Natural killer cell (primary cell): ENCODE data around the gene DUSP10. TPM values are rescaled to one million over a fixed set of nuclear protein-coding genes. Genes with fewer than 3 reads are reported as not detected.

Source experiments
- ATAC-seq, 3 donors: fragments of 150-1000 bp in 2 of 3; fragments of 200-7000 bp in 1 of 3; cut with Tn5 transposase; 1 replicate in 1 of 3; 2 replicates in 2 of 3; pipeline ENCODE4 v1.10.0; 2021; ENCODE audit warnings: mild to moderate bottlenecking in 2 of 3, moderate library complexity in 2 of 3
- DNase-seq, 2 donors: peaks; one replicate each; pipeline versions ENCODE4 v3.0.0 to v3.0.0-alpha.2; 2013 to 2021; ENCODE audit warnings: mixed read lengths in 1 of 2
- H3K27ac ChIP-seq: one replicate; pipeline ENCODE4 v1.5.1; 2013; ENCODE audit warnings: mild to moderate bottlenecking, low read length
- H3K27me3 ChIP-seq: one replicate; pipeline ENCODE4 v1.6.1; 2013; ENCODE audit warnings: low read length; ENCODE audit not compliant: control insufficient read depth, insufficient read depth
- H3K36me3 ChIP-seq: one replicate; pipeline ENCODE4 v1.6.1; 2013; ENCODE audit warnings: low read length; ENCODE audit not compliant: control insufficient read depth, insufficient read depth
- H3K4me1 ChIP-seq: one replicate; pipeline ENCODE4 v1.6.1; 2013; ENCODE audit warnings: low read length; ENCODE audit not compliant: control insufficient read depth, insufficient read depth
- H3K4me3 ChIP-seq: one replicate; pipeline ENCODE4 v1.5.1; 2013; ENCODE audit warnings: low read length
- H3K9me3 ChIP-seq: one replicate; pipeline ENCODE4 v1.6.1; 2013; ENCODE audit warnings: low read length; ENCODE audit not compliant: control insufficient read depth, insufficient read depth
- H3K27ac Mint-ChIP-seq, 2 donors: one replicate each; pipeline ENCODE4 v1.8.0; 2022; ENCODE audit warnings: mild to moderate bottlenecking in 2 of 2, mixed read lengths in 2 of 2, moderate library complexity in 1 of 2
- H3K27me3 Mint-ChIP-seq, 2 donors: one replicate each; pipeline ENCODE4 v1.8.0; 2022; ENCODE audit warnings: low read depth in 2 of 2, mixed read lengths in 2 of 2
- H3K36me3 Mint-ChIP-seq: one replicate; pipeline ENCODE4 v1.8.0; 2022; ENCODE audit warnings: mixed read lengths
- H3K4me1 Mint-ChIP-seq, 2 donors: one replicate each; pipeline ENCODE4 v1.8.0; 2022; ENCODE audit warnings: mixed read lengths in 2 of 2
- H3K4me3 Mint-ChIP-seq: one replicate; pipeline ENCODE4 v1.8.0; 2022; ENCODE audit warnings: mild to moderate bottlenecking, moderate library complexity, mixed read lengths
- H3K9me3 Mint-ChIP-seq, 2 donors: one replicate each; pipeline ENCODE4 v1.8.0; 2022; ENCODE audit warnings: mixed read lengths in 2 of 2
- WGBS: methylation state at CpG from one replicate; pipeline ENCODE4 v1.1.7; 2013; ENCODE audit warnings: missing lambda C conversion rate; ENCODE audit not compliant: insufficient coverage; 5-methylcytosine and 5-hydroxymethylcytosine counted together
- intact Hi-C: fragments of 100-400 bp; cut with micrococcal nuclease; formaldehyde crosslinking; loops from one replicate; pipeline ENCODE4 v1.14.2; 2022
- total RNA-seq, 4 donors: library from RNA; stranded (reverse); fragments of 120-200 nt in 1 of 4; gene quantifications; one replicate each; pipeline versions ENCODE4 v1.2.3 to v1.2.4, GENCODE V29; 2013 to 2022
- TF ChIP-seq, protein P1 (sequence below): fragments of 200-600 bp; IDR thresholded peaks from one replicate; pipeline ENCODE4 v1.8.0; 2022; ENCODE audit warnings: antibody characterized with exemption

The DUSP10 gene
- total RNA-seq, 3 donors from 2014 or later (not counting 1 experiment from before 2014, with no cell fraction given), result 109 to 231 (median 210) TPM

DNA sequence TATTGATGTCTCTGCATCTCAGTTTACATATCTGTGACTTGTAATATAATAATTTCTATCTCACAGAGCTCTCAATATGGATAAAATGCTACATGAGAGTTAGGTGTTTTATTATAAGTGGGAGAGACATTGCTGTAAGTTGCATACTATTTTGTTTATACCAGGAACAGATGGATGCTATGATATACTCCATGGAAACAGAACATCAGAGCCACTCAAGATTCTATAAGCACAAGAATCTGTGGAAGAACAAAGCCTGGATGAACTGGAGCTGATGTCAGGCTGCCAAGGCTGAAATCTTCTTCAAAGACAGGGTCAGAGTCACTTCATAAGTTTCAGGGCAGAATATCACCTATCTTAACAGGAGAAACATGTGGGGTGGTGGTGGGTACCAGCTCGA, 30.2 kb downstream of the DUSP10 start:
- Mint-ChIP-seq H3K27ac (peak overlapping the region; percentile 91 to 99), H3K9me3 (no peaks in the 10 kb centered on the region), H3K27me3 (no peaks in the 10 kb centered on the region), H3K36me3 (no peaks in the 10 kb centered on the region), H3K4me1 (peaks cover 94 to 98% of the 10 kb centered on the region in 2 donors), H3K4me3 (peak overlapping the region; percentile 45)
- H3K27me3 ChIP-seq, result no peaks in the 10 kb centered on the region
- H3K36me3 ChIP-seq, result no peaks in the 10 kb centered on the region
- intact Hi-C loops, result loop anchor here (1.0 kb wide), 3 partner anchors 31 to 250 kb away; partner anchors contain the start of gene DUSP10
- no peaks in the 10 kb centered on the region for H3K9me3 ChIP-seq
- DNase-seq (peak in 1 of 2 donors; percentile 29), ATAC-seq (no peak)
- TF ChIP-seq, protein P1, sequence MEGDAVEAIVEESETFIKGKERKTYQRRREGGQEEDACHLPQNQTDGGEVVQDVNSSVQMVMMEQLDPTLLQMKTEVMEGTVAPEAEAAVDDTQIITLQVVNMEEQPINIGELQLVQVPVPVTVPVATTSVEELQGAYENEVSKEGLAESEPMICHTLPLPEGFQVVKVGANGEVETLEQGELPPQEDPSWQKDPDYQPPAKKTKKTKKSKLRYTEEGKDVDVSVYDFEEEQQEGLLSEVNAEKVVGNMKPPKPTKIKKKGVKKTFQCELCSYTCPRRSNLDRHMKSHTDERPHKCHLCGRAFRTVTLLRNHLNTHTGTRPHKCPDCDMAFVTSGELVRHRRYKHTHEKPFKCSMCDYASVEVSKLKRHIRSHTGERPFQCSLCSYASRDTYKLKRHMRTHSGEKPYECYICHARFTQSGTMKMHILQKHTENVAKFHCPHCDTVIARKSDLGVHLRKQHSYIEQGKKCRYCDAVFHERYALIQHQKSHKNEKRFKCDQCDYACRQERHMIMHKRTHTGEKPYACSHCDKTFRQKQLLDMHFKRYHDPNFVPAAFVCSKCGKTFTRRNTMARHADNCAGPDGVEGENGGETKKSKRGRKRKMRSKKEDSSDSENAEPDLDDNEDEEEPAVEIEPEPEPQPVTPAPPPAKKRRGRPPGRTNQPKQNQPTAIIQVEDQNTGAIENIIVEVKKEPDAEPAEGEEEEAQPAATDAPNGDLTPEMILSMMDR, result no peak
- H3K4me1 ChIP-seq, result peaks cover 65% of the 10 kb centered on the region
- no peak overlapping the region for H3K4me3 ChIP-seq
- peak overlapping the region; percentile 94 for H3K27ac ChIP-seq
- WGBS, result no CpG with 5 or more reads among the region's 1 CpG

DNA sequence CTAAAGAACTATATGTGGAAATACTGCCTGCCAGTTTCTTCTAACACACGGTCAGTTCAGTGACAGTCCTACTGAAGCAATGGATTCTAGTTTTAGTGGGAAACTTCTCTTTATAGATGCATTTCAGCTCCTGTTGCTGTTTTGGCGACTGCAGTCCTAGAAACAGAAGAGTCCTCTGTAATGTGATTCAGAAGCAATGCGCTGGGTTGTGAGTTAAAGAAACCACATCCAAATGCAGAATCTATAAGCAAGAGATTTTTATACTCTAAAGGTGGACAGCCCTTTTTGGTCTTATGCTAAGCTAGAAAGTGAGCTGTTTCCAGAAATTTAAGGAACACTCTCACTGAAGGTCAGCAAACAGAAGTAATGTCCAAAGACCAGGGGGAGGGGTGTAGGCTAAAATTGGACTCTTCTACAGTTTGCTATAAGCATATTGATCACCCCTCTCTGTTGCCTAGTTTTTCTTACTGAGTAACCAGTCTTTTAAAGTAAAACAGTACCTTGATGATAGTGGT, 30.8 kb downstream of the DUSP10 start:
- no peaks in the 10 kb centered on the region for H3K27me3 Mint-ChIP-seq
- H3K36me3 Mint-ChIP-seq, result no peaks in the 10 kb centered on the region
- 34% methylated on average over 3 of the region's 3 CpGs for WGBS
- H3K27ac ChIP-seq, result peak overlapping the region; percentile 94
- no peaks in the 10 kb centered on the region for H3K9me3 Mint-ChIP-seq
- peaks cover 65% of the 10 kb centered on the region for H3K4me1 ChIP-seq
- TF ChIP-seq, protein P1, result no peak
- peaks cover 92 to 96% of the 10 kb centered on the region in 2 donors for H3K4me1 Mint-ChIP-seq
- no peaks in the 10 kb centered on the region for H3K9me3 ChIP-seq
- peak overlapping the region; percentile 91 to 99 for H3K27ac Mint-ChIP-seq
- intact Hi-C loops, result no loop called here
- no peaks in the 10 kb centered on the region for H3K27me3 ChIP-seq
- no peak overlapping the region for H3K4me3 ChIP-seq
- H3K36me3 ChIP-seq, result peaks cover under 1% of the 10 kb centered on the region
- H3K4me3 Mint-ChIP-seq, result peak overlapping the region; percentile 45
- ATAC-seq, result peak in 1 of 3 donors; percentile 8
- peak in 1 of 2 donors; percentile 38 for DNase-seq

DNA sequence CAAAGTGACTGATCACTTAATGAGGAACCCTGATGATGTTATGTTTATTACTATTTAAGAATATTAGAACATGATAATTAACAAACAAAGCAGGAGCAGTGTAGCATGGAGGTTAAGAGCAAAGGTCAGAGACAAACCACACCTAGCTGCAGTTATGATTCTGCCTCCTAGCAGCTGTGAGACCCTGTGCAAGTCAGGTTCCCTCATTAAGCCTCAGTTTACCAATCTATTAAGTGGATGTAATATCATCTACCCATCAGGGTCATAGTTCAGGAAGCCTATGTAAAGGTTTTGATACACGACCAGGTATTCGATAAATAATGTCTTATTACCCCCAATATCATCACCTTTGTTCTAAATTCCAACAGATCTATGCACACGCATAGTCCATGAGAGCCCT, 32.0 kb downstream of the DUSP10 start:
- TF ChIP-seq, protein P1, result no peak
- Histone ChIP-seq H3K36me3 (peaks cover 10% of the 10 kb centered on the region), H3K27me3 (no peaks in the 10 kb centered on the region), H3K27ac (peak overlapping the region; percentile 83), H3K9me3 (no peaks in the 10 kb centered on the region), H3K4me1 (peaks cover 63% of the 10 kb centered on the region), H3K4me3 (no peak overlapping the region)
- peaks cover 89 to 92% of the 10 kb centered on the region in 2 donors for H3K4me1 Mint-ChIP-seq
- no peaks in the 10 kb centered on the region for H3K9me3 Mint-ChIP-seq
- no peaks in the 10 kb centered on the region for H3K27me3 Mint-ChIP-seq
- ATAC-seq (no peak), DNase-seq (no peak)
- peak overlapping the region; percentile 25 for H3K4me3 Mint-ChIP-seq
- peak overlapping the region; percentile 91 to 99 for H3K27ac Mint-ChIP-seq
- H3K36me3 Mint-ChIP-seq, result no peaks in the 10 kb centered on the region
- WGBS, result 76% methylated on average over 3 of the region's 3 CpGs
- intact Hi-C loops, result no loop called here

DNA sequence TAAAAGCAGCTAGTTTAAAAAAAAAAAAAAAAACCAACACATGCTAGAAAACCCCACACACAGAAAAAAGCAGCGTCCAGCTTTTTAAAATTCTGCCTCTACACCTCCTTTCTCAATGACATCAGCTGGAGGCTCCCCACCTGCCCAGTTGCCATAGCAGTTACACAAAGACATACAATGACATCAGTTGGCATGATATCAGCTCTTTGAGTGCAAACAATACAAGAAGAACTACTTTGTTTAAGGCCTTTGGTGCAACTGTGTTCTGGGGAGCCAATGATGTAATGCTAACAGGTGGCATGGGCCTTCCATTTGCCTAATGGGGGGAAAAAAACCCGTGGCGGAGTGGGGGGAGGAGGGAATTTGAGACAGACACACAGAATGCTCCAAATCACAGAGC, 32.9 kb downstream of the DUSP10 start:
- no peaks in the 10 kb centered on the region for H3K27me3 ChIP-seq
- H3K36me3 Mint-ChIP-seq, result no peaks in the 10 kb centered on the region
- intact Hi-C loops, result loop anchor here (1.0 kb wide), 6 partner anchors 33 to 188 kb away; partner anchors contain the start of gene DUSP10
- peak overlapping the region; percentile 62 for H3K4me3 Mint-ChIP-seq
- whole genome bisulfite sequencing, result 45% methylated on average over 3 of the region's 3 CpGs
- H3K4me1 ChIP-seq, result peaks cover 57% of the 10 kb centered on the region
- TF ChIP-seq, protein P1, result no peak
- H3K27me3 Mint-ChIP-seq, result no peaks in the 10 kb centered on the region
- H3K4me1 Mint-ChIP-seq, result peaks cover 80 to 84% of the 10 kb centered on the region in 2 donors
- H3K9me3 Mint-ChIP-seq, result no peaks in the 10 kb centered on the region
- H3K36me3 ChIP-seq, result peaks cover 15% of the 10 kb centered on the region
- peak overlapping the region; percentile 91 to 99 for H3K27ac Mint-ChIP-seq
- no peaks in the 10 kb centered on the region for H3K9me3 ChIP-seq
- ATAC-seq (peak; percentile 41 to 61 (median 54)), DNase-seq (peak; percentile 48 to 87)
- H3K4me3 ChIP-seq, result no peak overlapping the region
- peak overlapping the region; percentile 83 for H3K27ac ChIP-seq
